KMS-11 (cell line): ENCODE data around the gene ZDHHC21.
"Not testable (repeated sequence)": the region's sequence is repeated elsewhere in the genome, so short reads cannot be mapped to it uniquely, and the experiment has no call there.

Experiments used
- H2AFZ ChIP-seq: fragments of 200-600 bp; sonication (generic); 2 replicates; pipeline ENCODE4 v1.6.1; 2016; ENCODE audit warnings: antibody characterized with exemption, mixed run types, low read depth
- H3K27ac ChIP-seq: fragments of 200-600 bp; sonication (generic); 2 replicates; pipeline ENCODE4 v1.6.1; 2016; ENCODE audit warnings: mild to moderate bottlenecking, mixed run types
- H3K27me3 ChIP-seq: fragments of 200-600 bp; sonication (generic); 2 replicates; pipeline ENCODE4 v1.6.1; 2017; ENCODE audit warnings: mild to moderate bottlenecking, low read depth, mixed run types, moderate library complexity; ENCODE audit not compliant: insufficient read depth
- H3K36me3 ChIP-seq: fragments of 200-600 bp; sonication (generic); 2 replicates; pipeline ENCODE4 v1.6.1; 2017; ENCODE audit warnings: mild to moderate bottlenecking, mixed run types; ENCODE audit not compliant: insufficient read depth
- H3K4me1 ChIP-seq: fragments of 200-600 bp; sonication (generic); 2 replicates; pipeline ENCODE4 v1.6.1; 2016; ENCODE audit warnings: mild to moderate bottlenecking, low read depth, mixed run types; ENCODE audit not compliant: poor library complexity, severe bottlenecking
- H3K4me2 ChIP-seq: fragments of 200-600 bp; sonication (generic); 2 replicates; pipeline ENCODE4 v1.7.0; 2016; ENCODE audit warnings: mild to moderate bottlenecking, mixed run types
- H3K4me3 ChIP-seq: fragments of 200-600 bp; sonication (generic); IDR thresholded peaks from 2 replicates; pipeline ENCODE4 v1.6.1; 2017; ENCODE audit warnings: low read depth, low read length, mixed read lengths; ENCODE audit not compliant: insufficient read depth
- H3K79me2 ChIP-seq: fragments of 200-600 bp; sonication (generic); 2 replicates; pipeline ENCODE4 v1.6.1; 2016; ENCODE audit warnings: low read depth, mixed run types; ENCODE audit not compliant: insufficient read depth
- H3K9ac ChIP-seq: fragments of 200-600 bp; sonication (generic); 2 replicates; pipeline ENCODE4 v1.6.1; 2016; ENCODE audit warnings: mild to moderate bottlenecking, mixed run types
- H4K20me1 ChIP-seq: fragments of 200-600 bp; sonication (generic); 2 replicates; pipeline ENCODE4 v1.6.1; 2016; ENCODE audit warnings: mild to moderate bottlenecking, mixed run types; ENCODE audit not compliant: insufficient read depth
- CTCF ChIP-seq: fragments of 200-600 bp; sonication (generic); conservative IDR thresholded peaks from 2 replicates; pipeline ENCODE4 v1.6.1; 2017; ENCODE audit warnings: low read depth, mild to moderate bottlenecking, antibody characterized with exemption, low read length, moderate library complexity, mixed read lengths

The ZDHHC21 gene

GRCh38 chr9:14690948-14691730, 2.1 kb downstream of the ZDHHC21 start:
- no peaks in the 10 kb centered on the region for H3K27me3 ChIP-seq
- H3K27ac ChIP-seq: no peak overlapping the region
- H3K4me2 ChIP-seq: no peak overlapping the region
- TF ChIP-seq CTCF: no peak
- no peaks in the 10 kb centered on the region for H3K4me1 ChIP-seq
- no peak overlapping the region for H2AFZ ChIP-seq
- H3K36me3 ChIP-seq: no peaks in the 10 kb centered on the region
- H4K20me1 ChIP-seq: no peaks in the 10 kb centered on the region
- H3K4me3 ChIP-seq: no peak overlapping the region
- H3K9ac ChIP-seq: no peak overlapping the region
- no peaks in the 10 kb centered on the region for H3K79me2 ChIP-seq

- Histone ChIP-seq H3K9ac (no peak overlapping the region), H2AFZ (no peak overlapping the region), H3K27me3 (no peaks in the 10 kb centered on the region), H4K20me1 (no peaks in the 10 kb centered on the region), H3K4me1 (no peaks in the 10 kb centered on the region), H3K36me3 (no peaks in the 10 kb centered on the region), H3K4me2 (no peak overlapping the region), H3K4me3 (no peak overlapping the region), H3K79me2 (no peaks in the 10 kb centered on the region), H3K27ac (no peak overlapping the region)
- no peak for TF ChIP-seq CTCF
These were observed 6.1 kb downstream of the ZDHHC21 start for GRCh38 chr9:14687042-14687719.

GRCh38 chr9:14686168-14686567, 7.1 kb downstream of the ZDHHC21 start:
- H3K4me1 ChIP-seq: no peaks in the 10 kb centered on the region

GRCh38 chr9:14682616-14683015, 10.6 kb downstream of the ZDHHC21 start:
- not testable (repeated sequence) for H3K36me3 ChIP-seq, H3K27me3 ChIP-seq, H4K20me1 ChIP-seq, H3K4me1 ChIP-seq, H3K27ac ChIP-seq, H3K79me2 ChIP-seq, H3K4me2 ChIP-seq, H3K4me3 ChIP-seq, H3K9ac ChIP-seq, H2AFZ ChIP-seq

More at GRCh38 chr9:14686168-14686567, 7.1 kb downstream of the ZDHHC21 start:
- H2AFZ ChIP-seq: no peak overlapping the region
- H3K27ac ChIP-seq: no peak overlapping the region
- H4K20me1 ChIP-seq: no peaks in the 10 kb centered on the region
- no peak overlapping the region for H3K4me3 ChIP-seq
- no peaks in the 10 kb centered on the region for H3K36me3 ChIP-seq
- no peaks in the 10 kb centered on the region for H3K27me3 ChIP-seq
- H3K9ac ChIP-seq: no peak overlapping the region
- no peak overlapping the region for H3K4me2 ChIP-seq
- no peak for TF ChIP-seq CTCF
- no peaks in the 10 kb centered on the region for H3K79me2 ChIP-seq

GRCh38 chr9:14678776-14679175, 14.5 kb downstream of the ZDHHC21 start:
- TF ChIP-seq CTCF: no peak
- Histone ChIP-seq H3K36me3 (no peaks in the 10 kb centered on the region), H3K27me3 (no peaks in the 10 kb centered on the region), H3K4me2 (no peak overlapping the region), H4K20me1 (no peaks in the 10 kb centered on the region), H2AFZ (no peak overlapping the region; the same call in 1 of the 2 replicates), H3K9ac (no peak overlapping the region), H3K27ac (no peak overlapping the region), H3K4me1 (no peaks in the 10 kb centered on the region), H3K4me3 (no peak overlapping the region), H3K79me2 (no peaks in the 10 kb centered on the region)
